CD4-positive, alpha-beta memory T cell (primary cell): ENCODE measurements around the gene CSTF3. TPM values are rescaled to one million over a fixed set of nuclear protein-coding genes. Genes with fewer than 3 reads are reported as not detected.
A peak's percentile ranks its signal among the peaks of the same experiment; 100 is the strongest.

Source experiments
- CTCF ChIA-PET: fragments of 350-600 bp; sonication (Branson Sonifier 250); formaldehyde crosslinking; loops from one replicate; lab custom pipeline; 2021; ENCODE audit warnings: inconsistent platforms; ENCODE audit not compliant: partially characterized antibody; lab: Charles Lee
- POLR2A ChIA-PET: fragments of 350-600 bp; sonication (Branson Sonifier 250); formaldehyde crosslinking; loops from one replicate; lab custom pipeline; 2021; ENCODE audit not compliant: partially characterized antibody; lab: Charles Lee
- DNase-seq, 5 donors: peaks; one replicate each; pipeline versions ENCODE4 v3.0.0 to v3.0.0-alpha.2; 2020 to 2022; ENCODE audit warnings: mixed read lengths in 1 of 5
- H3K27ac ChIP-seq: one replicate; pipeline ENCODE4 v1.7.0; 2013; ENCODE audit warnings: low read depth, low read length
- H3K27me3 ChIP-seq: 2 replicates; pipeline ENCODE4 v1.7.0; 2013; ENCODE audit warnings: mild to moderate bottlenecking, low read length, moderate library complexity; ENCODE audit not compliant: insufficient read depth
- H3K36me3 ChIP-seq: 2 replicates; pipeline ENCODE4 v1.7.0; 2013; ENCODE audit warnings: mild to moderate bottlenecking, low read length, moderate library complexity; ENCODE audit not compliant: insufficient read depth
- H3K4me1 ChIP-seq: 2 replicates; pipeline ENCODE4 v1.7.0; 2013; ENCODE audit warnings: mild to moderate bottlenecking, low read length, moderate library complexity; ENCODE audit not compliant: insufficient read depth
- H3K4me3 ChIP-seq, 2 donors: one replicate each; pipeline ENCODE4 v1.7.0; 2013; ENCODE audit warnings: low read length in 2 of 2, mild to moderate bottlenecking in 1 of 2
- H3K9me3 ChIP-seq, 2 donors: one replicate each; pipeline ENCODE4 v1.7.0; 2013; ENCODE audit warnings: low read length in 2 of 2, control low read depth in 1 of 2; ENCODE audit not compliant: control insufficient read depth in 1 of 2
- H3K27ac Mint-ChIP-seq, 7 donors: one replicate each; pipeline ENCODE4 v1.8.0; 2020 to 2021; ENCODE audit warnings: mixed read lengths in 7 of 7, mild to moderate bottlenecking in 6 of 7, inconsistent platforms in 3 of 7, moderate library complexity in 3 of 7
- H3K27me3 Mint-ChIP-seq, 2 donors: one replicate each; pipeline ENCODE4 v1.8.0; 2020 to 2021; ENCODE audit warnings: mixed read lengths in 2 of 2
- H3K36me3 Mint-ChIP-seq, 2 donors: one replicate each; pipeline ENCODE4 v1.8.0; 2020 to 2021; ENCODE audit warnings: mixed read lengths in 2 of 2, inconsistent platforms in 1 of 2, mild to moderate bottlenecking in 1 of 2
- H3K4me1 Mint-ChIP-seq, 4 donors: one replicate each; pipeline ENCODE4 v1.8.0; 2020 to 2021; ENCODE audit warnings: mixed read lengths in 4 of 4, mild to moderate bottlenecking in 1 of 4
- H3K4me3 Mint-ChIP-seq, 8 donors: one replicate each; pipeline ENCODE4 v1.8.0; 2020 to 2021; ENCODE audit warnings: mixed read lengths in 8 of 8, mild to moderate bottlenecking in 7 of 8, moderate library complexity in 6 of 8, inconsistent platforms in 3 of 8
- H3K9me3 Mint-ChIP-seq, 8 donors: one replicate each; pipeline ENCODE4 v1.8.0; 2020 to 2021; ENCODE audit warnings: mixed read lengths in 8 of 8, mild to moderate bottlenecking in 5 of 8, inconsistent platforms in 3 of 8, moderate library complexity in 1 of 8
- intact Hi-C: fragments of 100-400 bp; cut with micrococcal nuclease; formaldehyde crosslinking; loops from one replicate; pipeline ENCODE4 v1.15.1; 2023
- polyA plus RNA-seq, 2 donors: library from polyadenylated mRNA; unstranded; fragments of 300-500 nt; fragmentation: Illumina TruSeq; gene quantifications; one replicate each; pipeline ENCODE4 v1.2.3, GENCODE V29; 2021
- total RNA-seq, 2 experiments: library from RNA; stranded (reverse); gene quantifications; one replicate each; pipeline ENCODE4 v1.2.3, GENCODE V29; 2021

Gene CSTF3
- total and polyA plus RNA-seq, 4 experiments from 2014 or later = 18.1 to 34.0 (median 25.9) TPM

GRCh38 chr11:33039274-33040032 lies 121.8 kb downstream of the CSTF3 start, which contains the start of gene TCP11L1:
TCP11L1 (plus strand) TSS chr11:33039572; CDS start chr11:33043774, 4,202 bp downstream.
- Mint-ChIP-seq H3K27ac (peak within 1 kb of the TSS; percentile 92 to 98 (median 95)), H3K4me1 (peaks cover 8 to 19% (median 11%) of the 10 kb centered on the region in 4 donors), H3K4me3 (peak within 1 kb of the TSS; percentile 93 to 95 (median 95)), H3K9me3 (peaks cover 0 to 3% (median 0%) of the 10 kb centered on the region in 8 donors), H3K36me3 (peaks cover 4 to 16% of the 10 kb centered on the region in 2 donors), H3K27me3 (peaks cover 2 to 7% of the 10 kb centered on the region in 2 donors)
- Histone ChIP-seq H3K36me3 (no peaks in the 10 kb centered on the region), H3K9me3 (no peaks in the 10 kb centered on the region), H3K27ac (peak within 1 kb of the TSS; percentile 78), H3K4me3 (peak within 1 kb of the TSS; percentile 62 to 73), H3K27me3 (no peaks in the 10 kb centered on the region), H3K4me1 (peaks cover 11% of the 10 kb centered on the region)
- intact Hi-C loops = loop anchor here (1.0 to 5.0 kb wide), 8 partner anchors 24 to 219 kb away; partner anchors contain the start of genes CSTF3, DEPDC7 and QSER1
- DNase-seq = peak; percentile 74 to 90 (median 80)
- ChIA-PET CTCF (interaction anchor here (0.8 to 3.1 kb wide), 12 partner anchors 14 to 146 kb away, joined by 3 to 16 read pairs (median 6); partner anchors contain the start of genes DEPDC7 and QSER1), POLR2A (interaction anchor here (0.6 to 3.8 kb wide), 17 partner anchors 8 to 1012 kb away, joined by 3 to 43 read pairs (median 7); partner anchors contain the start of genes CAPRIN1, CSTF3, DEPDC7 and EIF3M)

GRCh38 chr11:33035011-33035410 lies 126.3 kb downstream of the CSTF3 start:
- no peaks in the 10 kb centered on the region for H3K9me3 ChIP-seq
- no peaks in the 10 kb centered on the region for H3K27me3 ChIP-seq
- H3K36me3 ChIP-seq = no peaks in the 10 kb centered on the region
- no peak overlapping the region for H3K4me3 ChIP-seq
- intact Hi-C loops = loop anchor here (5.0 kb wide), 1 partner anchor 33 kb away; no protein-coding TSS in a partner anchor
- ChIA-PET POLR2A (no interaction called here), CTCF (no interaction called here)
- Mint-ChIP-seq H3K4me3 (peak overlapping the region in 1 of 8 donors; percentile 26), H3K27me3 (peaks cover 8 to 9% of the 10 kb centered on the region in 2 donors), H3K36me3 (peaks cover 0 to 7% of the 10 kb centered on the region in 2 donors), H3K4me1 (peaks cover 0 to 6% (median 0%) of the 10 kb centered on the region in 4 donors), H3K9me3 (peaks cover 0 to 3% (median 0%) of the 10 kb centered on the region in 8 donors), H3K27ac (peak overlapping the region in 2 of 7 donors; percentile 4 to 54)
- no peak overlapping the region for H3K27ac ChIP-seq
- H3K4me1 ChIP-seq = peaks cover under 1% of the 10 kb centered on the region
- no peak for DNase-seq

Other genes starting within 250 kb of the CSTF3 start
- gene DEPDC7, start 145.6 kb downstream of the CSTF3 start, total RNA-seq = 1 to 10 TPM; 1.4 to 1.9 TPM
- gene DEPDC7, start 145.6 kb downstream of the CSTF3 start, polyA plus RNA-seq = under 1 TPM; 0.37 to 0.68 TPM
- 10 to 100 TPM; 20.2 to 20.9 TPM for gene TCP11L1, start 121.9 kb downstream of the CSTF3 start, total RNA-seq
- gene TCP11L1, start 121.9 kb downstream of the CSTF3 start, polyA plus RNA-seq = 1 to 10 TPM; 6.0 to 6.6 TPM
- gene HIPK3, start 95.9 kb upstream of the CSTF3 start, total RNA-seq = 10 to 100 TPM; 86.2 to 92.0 TPM
- 10 to 100 TPM; 31.1 to 33.3 TPM for gene HIPK3, start 95.9 kb upstream of the CSTF3 start, polyA plus RNA-seq
- gene KIAA1549L, start 214.6 kb upstream of the CSTF3 start, total RNA-seq = not detected
- not detected for gene KIAA1549L, start 214.6 kb upstream of the CSTF3 start, polyA plus RNA-seq